ENCODE data around the gene C12orf76.

Gene C12orf76

GRCh38 chr12:109994401-109995175 is 53.7 kb downstream of the C12orf76 start:
- DNase-seq, result no peak

GRCh38 chr12:109993091-109993490 is 55.2 kb downstream of the C12orf76 start:
- DNase-seq, result no peak

- no peak for DNase-seq
These were observed 56.7 kb downstream of the C12orf76 start for GRCh38 chr12:109991586-109991985.
